GM23338 (cell line): ENCODE results near the gene FARP1. TPM values are rescaled to one million over a fixed set of nuclear protein-coding genes. Genes with fewer than 3 reads are reported as not detected.

ENCODE experiments used
- ATAC-seq: fragments of 200-7000 bp; cut with Tn5 transposase; 3 replicates; pipeline ENCODE4 v1.9.1; 2020
- DNase-seq: peaks from one replicate; pipeline ENCODE4 v3.0.0-alpha.2; 2015; ENCODE audit warnings: low spot score
- H2AFZ ChIP-seq: fragments of 200-600 bp; sonication (generic); 2 replicates; pipeline ENCODE4 v1.8.0; 2016; ENCODE audit warnings: antibody characterized with exemption, mild to moderate bottlenecking, moderate library complexity
- H3F3A ChIP-seq: fragments of 200-600 bp; sonication (generic); replicated peaks from 2 replicates; pipeline ENCODE4 v1.8.0; 2017; ENCODE audit warnings: antibody characterized with exemption, mixed run types, low read depth
- H3K27ac ChIP-seq: fragments of 200-600 bp; sonication (generic); 2 replicates; pipeline ENCODE4 v1.6.1; 2016; ENCODE audit warnings: low read depth
- H3K27me3 ChIP-seq: fragments of 200-600 bp; sonication (generic); 2 replicates; pipeline ENCODE4 v1.8.0; 2016; ENCODE audit warnings: mild to moderate bottlenecking, mixed run types, moderate library complexity; ENCODE audit not compliant: insufficient read depth
- H3K36me3 ChIP-seq: fragments of 200-600 bp; sonication (generic); 2 replicates; pipeline ENCODE4 v1.8.0; 2016; ENCODE audit warnings: mild to moderate bottlenecking; ENCODE audit not compliant: insufficient read depth
- H3K4me1 ChIP-seq: fragments of 200-600 bp; sonication (generic); 2 replicates; pipeline ENCODE4 v1.8.0; 2016; ENCODE audit warnings: mild to moderate bottlenecking, moderate library complexity; ENCODE audit not compliant: insufficient read depth
- H3K4me2 ChIP-seq: fragments of 200-600 bp; sonication (generic); 2 replicates; pipeline ENCODE4 v1.7.1; 2017; ENCODE audit warnings: mixed run types
- H3K4me3 ChIP-seq: fragments of 200-600 bp; sonication (generic); 2 replicates; pipeline ENCODE4 v1.6.1; 2016; ENCODE audit warnings: mixed run types
- H3K79me2 ChIP-seq: fragments of 200-600 bp; sonication (generic); replicated peaks from 2 replicates; pipeline ENCODE4 v1.8.0; 2017; ENCODE audit warnings: mild to moderate bottlenecking; ENCODE audit not compliant: insufficient read depth
- H3K9me2 ChIP-seq: fragments of 200-600 bp; sonication (generic); 2 replicates; pipeline ENCODE4 v1.8.0; 2017; ENCODE audit not compliant: insufficient read depth
- H4K20me1 ChIP-seq: fragments of 200-600 bp; sonication (generic); replicated peaks from 2 replicates; pipeline ENCODE4 v1.8.0; 2017; ENCODE audit warnings: mild to moderate bottlenecking; ENCODE audit not compliant: insufficient read depth
- H3K27ac Mint-ChIP-seq: 2 replicates; pipeline ENCODE4 v1.8.0; 2020; ENCODE audit warnings: inconsistent platforms, mild to moderate bottlenecking, moderate library complexity, mixed read lengths
- H3K27me3 Mint-ChIP-seq: 3 replicates; pipeline ENCODE4 v1.8.0; 2022; ENCODE audit warnings: low read depth, mild to moderate bottlenecking, moderate library complexity, mixed read lengths, inconsistent platforms; ENCODE audit not compliant: insufficient read depth, poor library complexity
- H3K36me3 Mint-ChIP-seq: 3 replicates; pipeline ENCODE4 v1.8.0; 2021; ENCODE audit warnings: low read depth, mild to moderate bottlenecking, inconsistent platforms, moderate library complexity, mixed read lengths
- H3K4me1 Mint-ChIP-seq: 3 replicates; pipeline ENCODE4 v1.8.0; 2020; ENCODE audit warnings: mild to moderate bottlenecking, inconsistent platforms, mixed read lengths
- H3K4me3 Mint-ChIP-seq: 3 replicates; pipeline ENCODE4 v1.8.0; 2021; ENCODE audit warnings: moderate library complexity, mild to moderate bottlenecking, inconsistent platforms, mixed read lengths
- H3K9me3 Mint-ChIP-seq: 3 replicates; pipeline ENCODE4 v1.8.0; 2020; ENCODE audit warnings: moderate library complexity, mild to moderate bottlenecking, inconsistent platforms, mixed read lengths
- CREB1 ChIP-seq: fragments of 250-450 bp; sonication (Bioruptor Pico); IDR thresholded peaks from 2 replicates; pipeline ENCODE4 v1.5.0; 2020; ENCODE audit warnings: low read depth, mild to moderate bottlenecking, moderate library complexity
- EZH2 ChIP-seq: fragments of 200-600 bp; sonication (generic); IDR thresholded peaks from one replicate; pipeline ENCODE4 v1.8.0; 2017; ENCODE audit warnings: antibody characterized with exemption, mild to moderate bottlenecking, low read depth; ENCODE audit not compliant: unreplicated experiment
- EZH2phosphoT487 ChIP-seq: fragments of 200-600 bp; sonication (generic); IDR thresholded peaks from one replicate; pipeline ENCODE4 v1.8.1; 2018; ENCODE audit warnings: antibody characterized with exemption; ENCODE audit not compliant: unreplicated experiment
- JUNB ChIP-seq: IDR thresholded peaks from one replicate; pipeline ENCODE4 v1.6.1; 2016; ENCODE audit warnings: antibody characterized with exemption; ENCODE audit not compliant: unreplicated experiment
- NANOG ChIP-seq: IDR thresholded peaks from 2 replicates; pipeline ENCODE4 v1.6.1; 2016; ENCODE audit warnings: antibody characterized with exemption, borderline replicate concordance
- POLR2AphosphoS5 ChIP-seq: IDR thresholded peaks from 2 replicates; pipeline ENCODE4 v1.6.1; 2016; ENCODE audit warnings: antibody characterized with exemption, low read depth
- STAT1 ChIP-seq: IDR thresholded peaks from one replicate; pipeline ENCODE4 v1.6.1; 2016; ENCODE audit warnings: antibody characterized with exemption; ENCODE audit not compliant: unreplicated experiment
- ZNF114 ChIP-seq: fragments of 250-450 bp; sonication (Bioruptor Pico); IDR thresholded peaks from 2 replicates; pipeline ENCODE4 v1.5.0; 2020; ENCODE audit warnings: mild to moderate bottlenecking, moderate library complexity
- ZNF331 ChIP-seq: fragments of 250-450 bp; sonication (Bioruptor Pico); IDR thresholded peaks from 2 replicates; pipeline ENCODE4 v1.5.0; 2020; ENCODE audit warnings: low read depth, mild to moderate bottlenecking, moderate library complexity
- polyA plus RNA-seq: library from polyadenylated mRNA; unstranded; fragments of >200 nt; fragmentation: Nextera tagmentation; extraction: Ambion mirVana; gene quantifications from 2 replicates; pipeline ENCODE4 v1.2.1, GENCODE V29; 2016
- total RNA-seq: library from RNA; depleted of rRNA; stranded (reverse); fragments of >200 nt; shearing (Covaris generic); gene quantifications from 2 replicates; pipeline ENCODE4 v1.2.3, GENCODE V29; 2014
- TF ChIP-seq, protein P1 (sequence below): IDR thresholded peaks from one replicate; pipeline ENCODE4 v1.6.1; 2018; ENCODE audit warnings: antibody characterized with exemption; ENCODE audit not compliant: unreplicated experiment
- TF ChIP-seq, protein P2 (sequence below): IDR thresholded peaks from 2 replicates; pipeline ENCODE4 v1.6.1; 2016; ENCODE audit warnings: antibody characterized with exemption
- TF ChIP-seq, protein P3 (sequence below): fragments of 250-450 bp; sonication (Bioruptor Pico); IDR thresholded peaks from 2 replicates; pipeline ENCODE4 v1.5.0; 2020; ENCODE audit warnings: mild to moderate bottlenecking, moderate library complexity

FARP1 gene
- total and polyA plus RNA-seq, 2 experiments from 2014 or later: 53.6 to 82.5 TPM

DNA sequence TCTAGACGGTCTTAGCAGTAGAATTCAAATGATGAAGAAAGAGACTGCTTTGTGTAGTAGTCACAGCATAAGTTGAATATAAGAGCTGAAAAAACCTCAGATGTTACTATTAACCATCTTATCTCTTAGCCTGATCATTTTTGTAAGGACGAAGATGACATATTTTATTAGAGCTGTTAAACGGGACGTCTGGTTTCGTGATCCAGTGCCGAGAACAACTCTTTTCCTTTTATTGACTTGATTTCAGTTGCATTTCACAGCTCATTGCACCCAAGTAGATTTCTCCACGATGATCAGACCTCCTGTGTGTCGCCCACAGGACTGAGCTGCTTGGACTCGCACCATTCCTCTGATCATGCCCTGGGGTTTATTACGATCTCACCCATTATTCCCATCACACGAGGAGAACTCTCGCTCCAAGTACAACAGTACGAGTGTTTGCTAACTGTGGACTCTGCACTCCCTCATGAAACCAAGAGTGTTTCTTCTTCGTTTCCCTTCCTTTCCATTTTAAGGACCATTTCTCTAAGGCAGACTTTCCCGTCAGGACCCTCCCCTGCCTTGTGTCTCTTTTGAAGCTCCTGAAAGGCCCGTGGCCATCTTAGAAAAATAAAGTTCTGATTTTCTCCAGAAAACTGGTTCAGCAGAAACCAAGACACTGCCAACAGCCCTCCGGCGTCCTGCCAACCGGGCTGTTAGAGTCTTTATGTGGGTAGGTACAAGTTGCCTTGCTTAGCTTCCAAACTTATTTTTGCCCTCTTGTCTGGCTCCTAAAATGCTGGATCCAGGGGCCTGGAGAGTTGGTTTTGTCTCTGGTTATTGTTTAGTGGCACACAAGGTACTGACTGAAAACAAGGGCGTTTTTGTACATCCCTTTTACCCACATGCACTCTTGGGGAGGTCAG, 82.4 kb downstream of the FARP1 start:
- H4K20me1 ChIP-seq: peaks cover 6% of the 10 kb centered on the region
- TF ChIP-seq EZH2phosphoT487: no peak
- TF ChIP-seq, protein P1, sequence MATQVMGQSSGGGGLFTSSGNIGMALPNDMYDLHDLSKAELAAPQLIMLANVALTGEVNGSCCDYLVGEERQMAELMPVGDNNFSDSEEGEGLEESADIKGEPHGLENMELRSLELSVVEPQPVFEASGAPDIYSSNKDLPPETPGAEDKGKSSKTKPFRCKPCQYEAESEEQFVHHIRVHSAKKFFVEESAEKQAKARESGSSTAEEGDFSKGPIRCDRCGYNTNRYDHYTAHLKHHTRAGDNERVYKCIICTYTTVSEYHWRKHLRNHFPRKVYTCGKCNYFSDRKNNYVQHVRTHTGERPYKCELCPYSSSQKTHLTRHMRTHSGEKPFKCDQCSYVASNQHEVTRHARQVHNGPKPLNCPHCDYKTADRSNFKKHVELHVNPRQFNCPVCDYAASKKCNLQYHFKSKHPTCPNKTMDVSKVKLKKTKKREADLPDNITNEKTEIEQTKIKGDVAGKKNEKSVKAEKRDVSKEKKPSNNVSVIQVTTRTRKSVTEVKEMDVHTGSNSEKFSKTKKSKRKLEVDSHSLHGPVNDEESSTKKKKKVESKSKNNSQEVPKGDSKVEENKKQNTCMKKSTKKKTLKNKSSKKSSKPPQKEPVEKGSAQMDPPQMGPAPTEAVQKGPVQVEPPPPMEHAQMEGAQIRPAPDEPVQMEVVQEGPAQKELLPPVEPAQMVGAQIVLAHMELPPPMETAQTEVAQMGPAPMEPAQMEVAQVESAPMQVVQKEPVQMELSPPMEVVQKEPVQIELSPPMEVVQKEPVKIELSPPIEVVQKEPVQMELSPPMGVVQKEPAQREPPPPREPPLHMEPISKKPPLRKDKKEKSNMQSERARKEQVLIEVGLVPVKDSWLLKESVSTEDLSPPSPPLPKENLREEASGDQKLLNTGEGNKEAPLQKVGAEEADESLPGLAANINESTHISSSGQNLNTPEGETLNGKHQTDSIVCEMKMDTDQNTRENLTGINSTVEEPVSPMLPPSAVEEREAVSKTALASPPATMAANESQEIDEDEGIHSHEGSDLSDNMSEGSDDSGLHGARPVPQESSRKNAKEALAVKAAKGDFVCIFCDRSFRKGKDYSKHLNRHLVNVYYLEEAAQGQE: no peak
- no peak for TF ChIP-seq POLR2AphosphoS5
- TF ChIP-seq EZH2: no peak
- TF ChIP-seq JUNB: no peak
- TF ChIP-seq, protein P2, sequence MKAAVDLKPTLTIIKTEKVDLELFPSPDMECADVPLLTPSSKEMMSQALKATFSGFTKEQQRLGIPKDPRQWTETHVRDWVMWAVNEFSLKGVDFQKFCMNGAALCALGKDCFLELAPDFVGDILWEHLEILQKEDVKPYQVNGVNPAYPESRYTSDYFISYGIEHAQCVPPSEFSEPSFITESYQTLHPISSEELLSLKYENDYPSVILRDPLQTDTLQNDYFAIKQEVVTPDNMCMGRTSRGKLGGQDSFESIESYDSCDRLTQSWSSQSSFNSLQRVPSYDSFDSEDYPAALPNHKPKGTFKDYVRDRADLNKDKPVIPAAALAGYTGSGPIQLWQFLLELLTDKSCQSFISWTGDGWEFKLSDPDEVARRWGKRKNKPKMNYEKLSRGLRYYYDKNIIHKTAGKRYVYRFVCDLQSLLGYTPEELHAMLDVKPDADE: no peak
- TF ChIP-seq STAT1: no peak
- no peak for TF ChIP-seq CREB1 (CRISPR knock-in tag)
- no peak for TF ChIP-seq NANOG
- TF ChIP-seq ZNF331 (CRISPR knock-in tag): no peak
- TF ChIP-seq, protein P3, sequence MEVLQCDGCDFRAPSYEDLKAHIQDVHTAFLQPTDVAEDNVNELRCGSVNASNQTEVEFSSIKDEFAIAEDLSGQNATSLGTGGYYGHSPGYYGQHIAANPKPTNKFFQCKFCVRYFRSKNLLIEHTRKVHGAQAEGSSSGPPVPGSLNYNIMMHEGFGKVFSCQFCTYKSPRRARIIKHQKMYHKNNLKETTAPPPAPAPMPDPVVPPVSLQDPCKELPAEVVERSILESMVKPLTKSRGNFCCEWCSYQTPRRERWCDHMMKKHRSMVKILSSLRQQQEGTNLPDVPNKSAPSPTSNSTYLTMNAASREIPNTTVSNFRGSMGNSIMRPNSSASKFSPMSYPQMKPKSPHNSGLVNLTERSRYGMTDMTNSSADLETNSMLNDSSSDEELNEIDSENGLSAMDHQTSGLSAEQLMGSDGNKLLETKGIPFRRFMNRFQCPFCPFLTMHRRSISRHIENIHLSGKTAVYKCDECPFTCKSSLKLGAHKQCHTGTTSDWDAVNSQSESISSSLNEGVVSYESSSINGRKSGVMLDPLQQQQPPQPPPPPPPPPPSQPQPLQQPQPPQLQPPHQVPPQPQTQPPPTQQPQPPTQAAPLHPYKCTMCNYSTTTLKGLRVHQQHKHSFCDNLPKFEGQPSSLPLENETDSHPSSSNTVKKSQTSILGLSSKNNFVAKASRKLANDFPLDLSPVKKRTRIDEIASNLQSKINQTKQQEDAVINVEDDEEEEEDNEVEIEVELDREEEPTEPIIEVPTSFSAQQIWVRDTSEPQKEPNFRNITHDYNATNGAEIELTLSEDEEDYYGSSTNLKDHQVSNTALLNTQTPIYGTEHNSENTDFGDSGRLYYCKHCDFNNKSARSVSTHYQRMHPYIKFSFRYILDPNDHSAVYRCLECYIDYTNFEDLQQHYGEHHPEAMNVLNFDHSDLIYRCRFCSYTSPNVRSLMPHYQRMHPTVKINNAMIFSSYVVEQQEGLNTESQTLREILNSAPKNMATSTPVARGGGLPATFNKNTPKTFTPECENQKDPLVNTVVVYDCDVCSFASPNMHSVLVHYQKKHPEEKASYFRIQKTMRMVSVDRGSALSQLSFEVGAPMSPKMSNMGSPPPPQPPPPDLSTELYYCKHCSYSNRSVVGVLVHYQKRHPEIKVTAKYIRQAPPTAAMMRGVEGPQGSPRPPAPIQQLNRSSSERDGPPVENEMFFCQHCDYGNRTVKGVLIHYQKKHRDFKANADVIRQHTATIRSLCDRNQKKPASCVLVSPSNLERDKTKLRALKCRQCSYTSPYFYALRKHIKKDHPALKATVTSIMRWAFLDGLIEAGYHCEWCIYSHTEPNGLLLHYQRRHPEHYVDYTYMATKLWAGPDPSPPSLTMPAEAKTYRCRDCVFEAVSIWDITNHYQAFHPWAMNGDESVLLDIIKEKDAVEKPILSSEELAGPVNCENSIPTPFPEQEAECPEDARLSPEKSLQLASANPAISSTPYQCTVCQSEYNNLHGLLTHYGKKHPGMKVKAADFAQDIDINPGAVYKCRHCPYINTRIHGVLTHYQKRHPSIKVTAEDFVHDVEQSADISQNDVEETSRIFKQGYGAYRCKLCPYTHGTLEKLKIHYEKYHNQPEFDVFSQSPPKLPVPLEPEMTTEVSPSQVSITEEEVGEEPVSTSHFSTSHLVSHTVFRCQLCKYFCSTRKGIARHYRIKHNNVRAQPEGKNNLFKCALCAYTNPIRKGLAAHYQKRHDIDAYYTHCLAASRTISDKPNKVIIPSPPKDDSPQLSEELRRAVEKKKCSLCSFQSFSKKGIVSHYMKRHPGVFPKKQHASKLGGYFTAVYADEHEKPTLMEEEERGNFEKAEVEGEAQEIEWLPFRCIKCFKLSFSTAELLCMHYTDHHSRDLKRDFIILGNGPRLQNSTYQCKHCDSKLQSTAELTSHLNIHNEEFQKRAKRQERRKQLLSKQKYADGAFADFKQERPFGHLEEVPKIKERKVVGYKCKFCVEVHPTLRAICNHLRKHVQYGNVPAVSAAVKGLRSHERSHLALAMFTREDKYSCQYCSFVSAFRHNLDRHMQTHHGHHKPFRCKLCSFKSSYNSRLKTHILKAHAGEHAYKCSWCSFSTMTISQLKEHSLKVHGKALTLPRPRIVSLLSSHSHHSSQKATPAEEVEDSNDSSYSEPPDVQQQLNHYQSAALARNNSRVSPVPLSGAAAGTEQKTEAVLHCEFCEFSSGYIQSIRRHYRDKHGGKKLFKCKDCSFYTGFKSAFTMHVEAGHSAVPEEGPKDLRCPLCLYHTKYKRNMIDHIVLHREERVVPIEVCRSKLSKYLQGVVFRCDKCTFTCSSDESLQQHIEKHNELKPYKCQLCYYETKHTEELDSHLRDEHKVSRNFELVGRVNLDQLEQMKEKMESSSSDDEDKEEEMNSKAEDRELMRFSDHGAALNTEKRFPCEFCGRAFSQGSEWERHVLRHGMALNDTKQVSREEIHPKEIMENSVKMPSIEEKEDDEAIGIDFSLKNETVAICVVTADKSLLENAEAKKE (CRISPR knock-in tag): no peak
- no peak for TF ChIP-seq ZNF114 (CRISPR knock-in tag)
- no peaks in the 10 kb centered on the region for H3K9me2 ChIP-seq
- H2AFZ ChIP-seq: no peak overlapping the region
- peaks cover 6% of the 10 kb centered on the region for H3K9me3 Mint-ChIP-seq
- no peak overlapping the region for H3K27ac ChIP-seq
- no peak for DNase-seq
- H3K4me3 Mint-ChIP-seq: no peak overlapping the region
- peaks cover 42% of the 10 kb centered on the region for H3K36me3 Mint-ChIP-seq
- peaks cover 85% of the 10 kb centered on the region for H3K79me2 ChIP-seq
- H3K27me3 Mint-ChIP-seq: peaks cover 4% of the 10 kb centered on the region
- no peak overlapping the region for H3K4me2 ChIP-seq
- no peak overlapping the region for H3K27ac Mint-ChIP-seq
- H3K36me3 ChIP-seq: no peaks in the 10 kb centered on the region
- H3K4me1 ChIP-seq: 0 out of 2 replicates have a peak, but pooled peaks cover 4% of the 10 kb centered on the region
- H3K4me3 ChIP-seq: no peak overlapping the region
- ATAC-seq: no peak
- no peaks in the 10 kb centered on the region for H3F3A ChIP-seq
- H3K27me3 ChIP-seq: no peaks in the 10 kb centered on the region
- H3K4me1 Mint-ChIP-seq: peaks cover 9% of the 10 kb centered on the region
